K562 (cell line): ENCODE data around the gene GNAI1. TPM values are rescaled to one million over a fixed set of nuclear protein-coding genes. Genes with fewer than 3 reads are reported as not detected.

Source experiments
- ATAC-seq: fragments of 200-7000 bp; cut with Tn5 transposase; 3 replicates; pipeline ENCODE4 v1.9.1; 2020; ENCODE audit warnings: moderate library complexity
- BruUV-seq: library from RNA; stranded (reverse); fragments of 400-500 nt; replicated peaks from 2 replicates; lab custom pipeline; 2021; lab: Mats Ljungman, UMichigan
- CTCF ChIA-PET: fragments of 300-600 bp; formaldehyde crosslinking; extraction: SDS; loops from one replicate; lab custom pipeline; 2021; ENCODE audit warnings: low intra/inter-chr PET ratio; lab: Yijun Ruan, JAX
- POLR2A ChIA-PET: fragments of 300-600, 350-650 bp; sonication (Branson Sonifier 250); formaldehyde crosslinking; extraction: SDS; loops from one replicate; lab custom pipeline; 2021; ENCODE audit warnings: antibody characterized with exemption, inconsistent platforms; lab: Yijun Ruan, JAX
- DNase-seq, 4 experiments: peaks; one replicate each; pipeline versions ENCODE4 v3.0.0 to v3.0.0-alpha.2; 2011 to 2018; ENCODE audit warnings: low spot score in 3 of 4, mixed read lengths in 3 of 4; ENCODE audit errors: extremely low read depth in 1 of 4
- FAIRE-seq: peaks from 2 replicates; lab custom pipeline; 2011; peaks lifted over from hg19 to GRCh38; lab: Jason Lieb, UNC
- H2AFZ ChIP-seq: 2 replicates; pipeline ENCODE4 v1.6.0; 2011; ENCODE audit warnings: low read depth, low read length, control low read depth, inconsistent platforms
- H3K27ac ChIP-seq: fragments of 200-600 bp; 3 replicates; pipeline ENCODE4 v1.8.0; 2011; ENCODE audit warnings: low read depth, mild to moderate bottlenecking, control low read depth, inconsistent platforms, low read length, moderate library complexity, mixed read lengths; ENCODE audit errors: extremely low read depth
- H3K27me3 ChIP-seq, 2 experiments: fragments of 300-600 bp in 1 of 2; 2 replicates in 1 of 2; 3 replicates in 1 of 2; pipeline versions ENCODE4 v1.6.0 to v1.8.0; 2011; ENCODE audit warnings: inconsistent platforms in 2 of 2, low read length in 2 of 2, mild to moderate bottlenecking in 1 of 2, mixed read lengths in 1 of 2, moderate library complexity in 1 of 2; ENCODE audit not compliant: control insufficient read depth in 2 of 2, insufficient read depth in 2 of 2
- H3K36me3 ChIP-seq: fragments of 300-600 bp; 3 replicates; pipeline ENCODE4 v1.8.0; 2011; ENCODE audit warnings: mild to moderate bottlenecking, low read length, inconsistent platforms; ENCODE audit not compliant: control insufficient read depth, insufficient read depth
- H3K4me1 ChIP-seq, 2 experiments: fragments of 200-600 bp in 1 of 2; replicated peaks in 1 of 2; 2 replicates in 1 of 2; 3 replicates in 1 of 2; pipeline versions ENCODE4 v1.5.1 to v1.8.0; 2011; ENCODE audit warnings: inconsistent platforms in 2 of 2, low read length in 2 of 2, mild to moderate bottlenecking in 1 of 2, mixed read lengths in 1 of 2, moderate library complexity in 1 of 2; ENCODE audit not compliant: control insufficient read depth in 2 of 2, insufficient read depth in 2 of 2
- H3K4me2 ChIP-seq: 2 replicates; pipeline ENCODE4 v1.6.1; 2011; ENCODE audit warnings: low read length, control low read depth, inconsistent platforms, mixed read lengths; ENCODE audit not compliant: insufficient read depth
- H3K4me3 ChIP-seq: fragments of 200-600 bp; sonication (generic), shearing (Covaris generic); 2 replicates; pipeline ENCODE4 v1.5.1; 2016; ENCODE audit warnings: control low read depth, inconsistent platforms
- H3K79me2 ChIP-seq: fragments of 200-600 bp; 3 replicates; pipeline ENCODE4 v1.8.0; 2011; ENCODE audit warnings: low read length, inconsistent platforms; ENCODE audit not compliant: control insufficient read depth, insufficient read depth
- H3K9ac ChIP-seq, 2 experiments: 2 replicates each; pipeline versions ENCODE4 v1.6.0 to v1.6.1; 2011; ENCODE audit warnings: low read depth in 2 of 2, low read length in 2 of 2, control low read depth in 1 of 2, inconsistent platforms in 1 of 2, mild to moderate bottlenecking in 1 of 2, mixed read lengths in 1 of 2; ENCODE audit not compliant: insufficient read depth in 1 of 2
- H3K9me1 ChIP-seq: one replicate; pipeline ENCODE4 v1.6.0; 2011; ENCODE audit warnings: inconsistent platforms, mild to moderate bottlenecking, low read length, moderate library complexity; ENCODE audit not compliant: control insufficient read depth, insufficient read depth
- H3K9me3 ChIP-seq: replicated peaks from 2 replicates; pipeline ENCODE4 v1.5.1; 2011; ENCODE audit warnings: low read depth, low read length, inconsistent platforms; ENCODE audit not compliant: control insufficient read depth, insufficient read depth
- H4K20me1 ChIP-seq: replicated peaks from 2 replicates; pipeline ENCODE4 v1.6.1; 2011; ENCODE audit warnings: low read length, inconsistent platforms, mixed read lengths; ENCODE audit not compliant: control insufficient read depth, insufficient read depth
- BRD9 ChIP-seq: fragments of 450-650 bp; IDR thresholded peaks from 2 replicates; pipeline ENCODE4 v1.6.1; 2018; ENCODE audit warnings: low read depth; ENCODE audit not compliant: partially characterized antibody
- CAMTA2 ChIP-seq: fragments of 250-450 bp; sonication (Bioruptor Pico); conservative IDR thresholded peaks from 2 replicates; pipeline ENCODE4 v1.5.1; 2022
- CBX2 ChIP-seq: fragments of 200-600 bp; sonication (generic); IDR thresholded peaks from one replicate; pipeline ENCODE4 v1.6.1; 2012; ENCODE audit warnings: mild to moderate bottlenecking, low read length, inconsistent platforms; ENCODE audit not compliant: insufficient read depth, poor library complexity, severe bottlenecking
- CC2D1A ChIP-seq: fragments of 450-650 bp; IDR thresholded peaks from 2 replicates; pipeline ENCODE4 v1.6.1; 2017; ENCODE audit warnings: mild to moderate bottlenecking
- CHCHD3 ChIP-seq: fragments of 250-450 bp; sonication (Bioruptor Pico); IDR thresholded peaks from 2 replicates; pipeline ENCODE4 v2.1.2; 2022; ENCODE audit warnings: mild to moderate bottlenecking
- CTBP1 ChIP-seq: fragments of 450-650 bp; IDR thresholded peaks from 2 replicates; pipeline ENCODE4 v1.6.1; 2016; ENCODE audit warnings: borderline replicate concordance
- EP400 ChIP-seq: fragments of 450-650 bp; IDR thresholded peaks from 2 replicates; pipeline ENCODE4 v1.6.1; 2017; ENCODE audit warnings: antibody characterized with exemption, mild to moderate bottlenecking, moderate library complexity
- FOXK2 ChIP-seq, 2 experiments: fragments of 450-650 bp; IDR thresholded peaks in 1 of 2; conservative IDR thresholded peaks in 1 of 2; 2 replicates each; pipeline ENCODE4 v1.6.1; 2016; ENCODE audit warnings: low read depth in 2 of 2, mild to moderate bottlenecking in 1 of 2
- NFE2L1 ChIP-seq: fragments of 450-650 bp; IDR thresholded peaks from 2 replicates; pipeline ENCODE4 v1.6.1; 2016; ENCODE audit warnings: missing genetic modification characterization, low read depth, mild to moderate bottlenecking, missing compliant biosample characterization, moderate library complexity, borderline replicate concordance
- NONO ChIP-seq, 2 experiments: fragments of 200-400 bp in 1 of 2; fragments of 450-650 bp in 1 of 2; formaldehyde crosslinking in 1 of 2; IDR thresholded peaks; 2 replicates each; pipeline ENCODE4 v1.6.1; 2017; ENCODE audit warnings: low read depth in 2 of 2, mild to moderate bottlenecking in 2 of 2, moderate library complexity in 2 of 2, low read length in 1 of 2
- POLR2B ChIP-seq: fragments of 450-650 bp; IDR thresholded peaks from 2 replicates; pipeline ENCODE4 v1.6.1; 2018; ENCODE audit warnings: low read depth; ENCODE audit not compliant: partially characterized antibody
- RBM14 ChIP-seq: fragments of 200-400 bp; formaldehyde crosslinking; IDR thresholded peaks from 2 replicates; pipeline ENCODE4 v1.6.1; 2018; ENCODE audit warnings: low read depth, mild to moderate bottlenecking, low read length, moderate library complexity, borderline replicate concordance; ENCODE audit not compliant: insufficient read depth
- SMAD1 ChIP-seq: fragments of 150-350 bp; IDR thresholded peaks from 2 replicates; pipeline ENCODE4 v1.6.1; 2014; ENCODE audit warnings: low read length, low read depth; ENCODE audit not compliant: partially characterized antibody
- TRIM24 ChIP-seq, 2 experiments: fragments of 450-650 bp; IDR thresholded peaks; 2 replicates each; pipeline ENCODE4 v1.6.1; 2016
- ZBTB17 ChIP-seq: fragments of 450-650 bp; formaldehyde crosslinking; IDR thresholded peaks from 2 replicates; pipeline ENCODE4 v1.4.0; 2020; ENCODE audit warnings: mild to moderate bottlenecking
- WGBS: fragments of 100-300 bp; shearing (Covaris generic); methylation state at CpG from one replicate; pipeline ENCODE4 v1.1.6; 2016; ENCODE audit warnings: low coverage, mixed read lengths; ENCODE audit not compliant: insufficient coverage; ENCODE audit errors: missing lambda C conversion rate; 5-methylcytosine and 5-hydroxymethylcytosine counted together
- in situ Hi-C: fragments of 300-500 bp; cut with MboI; formaldehyde crosslinking; loops from 4 replicates; pipeline ENCODE4 v1.15.0; 2018; ENCODE audit warnings: inconsistent platforms, mixed read lengths
- intact Hi-C: fragments of 100-400 bp; cut with micrococcal nuclease; formaldehyde crosslinking; loops from 2 replicates; pipeline ENCODE4 v1.14.2; 2022
- polyA plus RNA-seq, 8 experiments: library from polyadenylated mRNA; depleted of rRNA in 4 of 8; stranded (reverse) in 5 of 8; unstranded in 3 of 8; fragments of >200 nt; fragmentation: Nextera tagmentation in 2 of 8; fragmentation: Illumina TruSeq in 1 of 8; extraction: Ambion mirVana in 2 of 8; extraction: Trizol in 1 of 8; gene quantifications; 2 replicates each; pipeline versions ENCODE4 v1.2.1 to v1.2.3, GENCODE V29; 2011 to 2014; ENCODE audit warnings: inconsistent platforms in 1 of 8, missing spikeins in 1 of 8
- total RNA-seq, 7 experiments: library from RNA; depleted of rRNA in 6 of 7; stranded (reverse); fragments of >200 nt in 6 of 7; fragmentation: Illumina TruSeq in 2 of 7; extraction: Trizol in 2 of 7; gene quantifications; 2 replicates each; pipeline versions ENCODE4 v1.2.1 to v1.2.3, GENCODE V29; 2011 to 2021; ENCODE audit warnings: low replicate concordance in 1 of 7
- TF ChIP-seq, protein P1 (sequence below), 2 experiments: fragments of 250-450 bp in 1 of 2; fragments of 450-650 bp in 1 of 2; sonication (Bioruptor Pico) in 1 of 2; IDR thresholded peaks; 2 replicates each; pipeline versions ENCODE4 v1.6.1 to v1.8.0; 2016 to 2021; ENCODE audit warnings: mild to moderate bottlenecking in 2 of 2, moderate library complexity in 2 of 2, missing compliant biosample characterization in 1 of 2, missing genetic modification characterization in 1 of 2
- TF ChIP-seq, protein P2 (sequence below), 2 experiments: fragments of 450-650 bp; IDR thresholded peaks; 2 replicates each; pipeline ENCODE4 v1.6.1; 2018; ENCODE audit warnings: mild to moderate bottlenecking in 2 of 2, low read depth in 1 of 2; ENCODE audit not compliant: partially characterized antibody in 2 of 2
- TF ChIP-seq, protein P3 (sequence below): fragments of 450-650 bp; formaldehyde crosslinking; conservative IDR thresholded peaks from 2 replicates; pipeline ENCODE4 v1.4.0; 2022; ENCODE audit warnings: mild to moderate bottlenecking, missing genetic modification characterization

Gene GNAI1
- total and polyA plus RNA-seq, 9 of the 15 experiments (the other 6 are each of a cell fraction or from before 2014, with no cell fraction given), result 0.03 to 0.13 (median 0.08) TPM; not detected in 6

DNA sequence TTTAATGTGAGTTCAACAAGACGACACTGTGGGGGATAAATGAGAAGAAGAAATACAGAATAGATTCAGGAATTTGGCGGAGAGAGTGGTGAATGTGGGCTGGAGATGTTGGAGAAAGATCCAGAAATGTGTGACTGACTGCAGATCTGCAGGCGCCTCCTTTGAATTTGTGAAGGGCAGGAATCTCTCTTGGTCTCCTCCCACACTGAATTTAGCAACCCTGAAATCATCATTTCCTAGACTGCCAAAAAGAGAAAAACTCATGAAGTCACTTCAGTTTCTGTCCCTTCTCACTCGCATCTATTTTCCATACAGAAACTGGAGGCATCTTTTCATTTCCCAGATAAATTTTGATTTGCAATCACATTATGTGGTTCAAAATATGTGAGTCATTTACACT is 128.7 kb downstream of the GNAI1 start:
- POLR2A ChIA-PET, result no interaction called here
- intact Hi-C loops, result no loop called here
- Histone ChIP-seq H2AFZ (no peak overlapping the region), H3K27me3 (no peaks in the 10 kb centered on the region), H3K79me2 (no peaks in the 10 kb centered on the region), H4K20me1 (no peaks in the 10 kb centered on the region), H3K9me1 (no peaks in the 10 kb centered on the region), H3K9me3 (no peaks in the 10 kb centered on the region), H3K4me2 (no peak overlapping the region), H3K27ac (no peak overlapping the region), H3K9ac (no peak overlapping the region), H3K36me3 (no peaks in the 10 kb centered on the region), H3K4me1 (no peaks in the 10 kb centered on the region), H3K4me3 (no peak overlapping the region)
- CTCF ChIA-PET, result no interaction called here
- BruUV-seq, result no TSS peak
- 0% methylated on average over 4 of the region's 4 CpGs for WGBS
- no peak for ATAC-seq
- no peak for FAIRE-seq
- DNase-seq, result no peak
- in situ Hi-C loops, result no loop called here
- no peak for TF ChIP-seq ZBTB17 (CRISPR knock-in tag)
- TF ChIP-seq CHCHD3, result no peak
- TF ChIP-seq NONO (IDR thresholded peaks at IDR 0.05; ENCODE audit: low read depth in 2 of 2, low read length in 1 of 2), result no peak
- no peak for TF ChIP-seq CBX2
- no peak for TF ChIP-seq FOXK2 (conservative IDR thresholded peaks at IDR 0.05 in 1 of 2, IDR thresholded peaks at IDR 0.05 in 1 of 2; ENCODE audit: low read depth in 2 of 2)
- TF ChIP-seq, protein P1, sequence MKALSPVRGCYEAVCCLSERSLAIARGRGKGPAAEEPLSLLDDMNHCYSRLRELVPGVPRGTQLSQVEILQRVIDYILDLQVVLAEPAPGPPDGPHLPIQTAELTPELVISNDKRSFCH (CRISPR knock-in tag; IDR thresholded peaks at IDR 0.05), result no peak
- TF ChIP-seq, protein P1 (tag; IDR thresholded peaks at IDR 0.05), result no peak
- TF ChIP-seq CAMTA2 (CRISPR knock-in tag), result no peak
- no peak for TF ChIP-seq TRIM24 (IDR thresholded peaks at IDR 0.05)
- no peak for TF ChIP-seq RBM14
- TF ChIP-seq, protein P2, sequence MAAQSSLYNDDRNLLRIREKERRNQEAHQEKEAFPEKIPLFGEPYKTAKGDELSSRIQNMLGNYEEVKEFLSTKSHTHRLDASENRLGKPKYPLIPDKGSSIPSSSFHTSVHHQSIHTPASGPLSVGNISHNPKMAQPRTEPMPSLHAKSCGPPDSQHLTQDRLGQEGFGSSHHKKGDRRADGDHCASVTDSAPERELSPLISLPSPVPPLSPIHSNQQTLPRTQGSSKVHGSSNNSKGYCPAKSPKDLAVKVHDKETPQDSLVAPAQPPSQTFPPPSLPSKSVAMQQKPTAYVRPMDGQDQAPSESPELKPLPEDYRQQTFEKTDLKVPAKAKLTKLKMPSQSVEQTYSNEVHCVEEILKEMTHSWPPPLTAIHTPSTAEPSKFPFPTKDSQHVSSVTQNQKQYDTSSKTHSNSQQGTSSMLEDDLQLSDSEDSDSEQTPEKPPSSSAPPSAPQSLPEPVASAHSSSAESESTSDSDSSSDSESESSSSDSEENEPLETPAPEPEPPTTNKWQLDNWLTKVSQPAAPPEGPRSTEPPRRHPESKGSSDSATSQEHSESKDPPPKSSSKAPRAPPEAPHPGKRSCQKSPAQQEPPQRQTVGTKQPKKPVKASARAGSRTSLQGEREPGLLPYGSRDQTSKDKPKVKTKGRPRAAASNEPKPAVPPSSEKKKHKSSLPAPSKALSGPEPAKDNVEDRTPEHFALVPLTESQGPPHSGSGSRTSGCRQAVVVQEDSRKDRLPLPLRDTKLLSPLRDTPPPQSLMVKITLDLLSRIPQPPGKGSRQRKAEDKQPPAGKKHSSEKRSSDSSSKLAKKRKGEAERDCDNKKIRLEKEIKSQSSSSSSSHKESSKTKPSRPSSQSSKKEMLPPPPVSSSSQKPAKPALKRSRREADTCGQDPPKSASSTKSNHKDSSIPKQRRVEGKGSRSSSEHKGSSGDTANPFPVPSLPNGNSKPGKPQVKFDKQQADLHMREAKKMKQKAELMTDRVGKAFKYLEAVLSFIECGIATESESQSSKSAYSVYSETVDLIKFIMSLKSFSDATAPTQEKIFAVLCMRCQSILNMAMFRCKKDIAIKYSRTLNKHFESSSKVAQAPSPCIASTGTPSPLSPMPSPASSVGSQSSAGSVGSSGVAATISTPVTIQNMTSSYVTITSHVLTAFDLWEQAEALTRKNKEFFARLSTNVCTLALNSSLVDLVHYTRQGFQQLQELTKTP (IDR thresholded peaks at IDR 0.05; ENCODE audit: low read depth in 1 of 2, partially characterized antibody in 2 of 2), result no peak
- TF ChIP-seq POLR2B, result no peak
- TF ChIP-seq EP400, result no peak
- TF ChIP-seq CTBP1, result no peak
- TF ChIP-seq CC2D1A, result no peak
- TF ChIP-seq BRD9, result no peak
- TF ChIP-seq, protein P3, sequence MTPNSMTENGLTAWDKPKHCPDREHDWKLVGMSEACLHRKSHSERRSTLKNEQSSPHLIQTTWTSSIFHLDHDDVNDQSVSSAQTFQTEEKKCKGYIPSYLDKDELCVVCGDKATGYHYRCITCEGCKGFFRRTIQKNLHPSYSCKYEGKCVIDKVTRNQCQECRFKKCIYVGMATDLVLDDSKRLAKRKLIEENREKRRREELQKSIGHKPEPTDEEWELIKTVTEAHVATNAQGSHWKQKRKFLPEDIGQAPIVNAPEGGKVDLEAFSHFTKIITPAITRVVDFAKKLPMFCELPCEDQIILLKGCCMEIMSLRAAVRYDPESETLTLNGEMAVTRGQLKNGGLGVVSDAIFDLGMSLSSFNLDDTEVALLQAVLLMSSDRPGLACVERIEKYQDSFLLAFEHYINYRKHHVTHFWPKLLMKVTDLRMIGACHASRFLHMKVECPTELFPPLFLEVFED, result no peak
- no peak for TF ChIP-seq SMAD1
- TF ChIP-seq NFE2L1 (tag), result no peak
